GM19025 (cell line): ENCODE results near the gene RIN1.
A peak's percentile ranks its signal among the peaks of the same experiment; 100 is the strongest.
"Not testable (repeated sequence)": the region's sequence is repeated elsewhere in the genome, so short reads cannot be mapped to it uniquely, and the experiment has no call there.

ENCODE experiments used
- ATAC-seq: cut with Tn5 transposase; IDR thresholded peaks from one replicate; pipeline ENCODE4 v1.9.1; 2021; ENCODE audit warnings: mild to moderate bottlenecking, low read depth, moderate library complexity; ENCODE audit not compliant: unreplicated experiment

The RIN1 gene, protein sequence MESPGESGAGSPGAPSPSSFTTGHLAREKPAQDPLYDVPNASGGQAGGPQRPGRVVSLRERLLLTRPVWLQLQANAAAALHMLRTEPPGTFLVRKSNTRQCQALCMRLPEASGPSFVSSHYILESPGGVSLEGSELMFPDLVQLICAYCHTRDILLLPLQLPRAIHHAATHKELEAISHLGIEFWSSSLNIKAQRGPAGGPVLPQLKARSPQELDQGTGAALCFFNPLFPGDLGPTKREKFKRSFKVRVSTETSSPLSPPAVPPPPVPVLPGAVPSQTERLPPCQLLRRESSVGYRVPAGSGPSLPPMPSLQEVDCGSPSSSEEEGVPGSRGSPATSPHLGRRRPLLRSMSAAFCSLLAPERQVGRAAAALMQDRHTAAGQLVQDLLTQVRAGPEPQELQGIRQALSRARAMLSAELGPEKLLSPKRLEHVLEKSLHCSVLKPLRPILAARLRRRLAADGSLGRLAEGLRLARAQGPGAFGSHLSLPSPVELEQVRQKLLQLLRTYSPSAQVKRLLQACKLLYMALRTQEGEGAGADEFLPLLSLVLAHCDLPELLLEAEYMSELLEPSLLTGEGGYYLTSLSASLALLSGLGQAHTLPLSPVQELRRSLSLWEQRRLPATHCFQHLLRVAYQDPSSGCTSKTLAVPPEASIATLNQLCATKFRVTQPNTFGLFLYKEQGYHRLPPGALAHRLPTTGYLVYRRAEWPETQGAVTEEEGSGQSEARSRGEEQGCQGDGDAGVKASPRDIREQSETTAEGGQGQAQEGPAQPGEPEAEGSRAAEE

DNA sequence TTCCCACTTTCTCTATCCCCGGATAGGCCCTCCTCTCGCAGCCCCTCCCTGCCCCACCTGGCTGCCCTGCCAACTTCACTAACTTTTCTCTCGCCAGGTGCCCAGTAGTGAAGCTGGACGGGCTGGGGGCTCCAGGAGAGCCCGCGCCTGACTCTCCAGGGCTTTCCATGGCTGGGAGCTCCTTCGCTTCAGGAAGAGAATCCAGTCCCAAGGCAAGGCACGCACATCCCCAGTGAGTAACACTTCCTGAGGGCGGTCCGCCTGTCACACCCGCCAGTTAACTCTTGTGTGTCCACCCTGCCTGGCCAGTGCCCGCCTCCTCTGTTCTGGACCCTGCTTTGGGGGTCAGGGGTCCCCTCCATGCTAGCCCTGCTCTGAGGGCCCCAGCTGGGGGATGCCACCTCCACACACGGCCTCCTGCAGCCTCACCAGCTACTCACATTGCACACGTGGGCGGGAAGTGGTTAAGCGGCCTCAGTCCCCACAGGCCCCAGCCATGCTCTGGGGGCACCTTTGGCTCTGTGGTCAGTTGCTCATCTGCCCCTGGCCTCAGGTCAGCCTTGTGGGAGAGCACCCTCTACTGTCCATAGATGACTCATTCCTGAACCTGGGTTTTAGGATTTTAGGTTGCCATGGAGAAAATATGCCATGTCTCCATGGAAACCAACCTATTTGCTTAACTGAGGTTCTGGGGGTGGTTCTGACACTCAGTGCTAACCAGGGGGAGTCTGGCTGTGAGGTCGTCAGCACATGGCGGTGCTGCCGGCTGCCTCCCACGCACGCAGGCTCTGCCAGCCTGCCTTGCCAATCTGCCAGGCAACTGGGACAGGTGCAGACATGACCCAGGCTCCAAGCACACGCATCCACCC is at the start of gene RIN1:
Gene RIN1, minus strand, starts transcription at position 201 of the 869 bp plus-strand sequence. Its CDS starts 32 bp downstream, at position 169.
- peak; percentile 84 for ATAC-seq

DNA sequence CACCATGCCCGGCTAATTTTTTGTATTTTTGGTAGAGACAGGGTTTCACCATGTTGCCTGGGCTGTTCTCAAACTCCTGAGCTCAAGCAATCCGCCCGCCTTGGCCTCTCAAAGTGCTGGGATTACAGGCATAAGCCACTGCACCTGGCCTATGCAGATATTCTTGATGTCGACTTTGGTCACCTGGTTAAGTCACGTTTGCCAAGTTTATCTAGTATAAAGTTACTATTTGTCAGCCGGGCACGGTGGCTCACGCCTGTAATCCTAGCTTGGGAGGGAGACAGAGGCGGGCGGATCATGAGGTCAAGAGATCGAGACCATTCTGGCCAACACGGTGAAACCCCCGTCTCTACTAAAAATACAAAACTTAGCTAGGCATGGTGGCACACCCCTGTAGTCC is 48.1 kb upstream of the RIN1 start:
- not testable (repeated sequence) for ATAC-seq

DNA sequence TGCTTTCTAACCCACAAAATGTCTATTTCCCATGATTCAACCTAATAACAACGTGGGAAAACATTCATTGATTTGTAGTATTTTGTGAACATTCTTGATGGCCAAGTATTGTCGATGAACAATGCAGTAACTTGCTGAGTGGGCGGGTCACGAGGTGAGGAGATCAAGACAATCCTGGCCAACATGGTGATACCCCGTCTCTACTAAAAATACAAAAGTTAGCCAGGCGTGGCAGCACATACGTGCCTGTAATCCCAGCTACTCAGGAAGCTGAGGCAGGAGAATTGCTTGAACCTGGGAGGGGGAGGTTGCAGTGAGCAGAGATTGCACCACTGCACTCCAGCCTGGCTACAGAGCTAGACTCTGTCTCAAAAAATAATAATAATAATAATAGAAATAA is 44.0 kb upstream of the RIN1 start:
- ATAC-seq: not testable (repeated sequence)

DNA sequence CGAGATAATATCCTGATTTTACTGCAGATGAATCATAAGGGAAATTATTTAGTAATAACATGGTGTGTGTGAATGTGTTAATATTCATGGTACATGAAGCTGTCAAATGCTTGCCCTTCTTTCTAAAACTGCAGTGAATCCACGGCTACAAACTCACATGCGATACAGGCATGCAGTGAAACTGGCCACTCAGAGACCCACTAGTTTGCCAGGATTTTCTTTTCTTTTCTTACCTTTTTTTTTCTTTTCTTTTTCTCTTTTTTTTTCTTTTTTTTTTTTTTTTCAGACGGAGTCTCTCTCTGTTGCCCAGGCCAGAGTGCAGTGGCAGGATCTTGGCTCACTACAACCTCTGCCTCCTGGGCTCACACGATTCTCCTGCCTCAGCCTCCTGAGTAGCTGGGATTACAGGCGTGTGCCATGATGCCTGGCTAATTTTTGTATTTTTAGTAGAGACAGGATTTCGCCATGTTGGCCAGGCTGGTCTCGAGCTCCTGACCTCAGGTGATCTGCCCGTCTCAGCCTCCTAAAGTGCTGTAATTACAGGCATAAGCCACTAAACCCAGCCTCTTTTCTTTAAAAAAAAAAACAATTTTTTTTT is 37.6 kb upstream of the RIN1 start:
- not testable (repeated sequence) for ATAC-seq

DNA sequence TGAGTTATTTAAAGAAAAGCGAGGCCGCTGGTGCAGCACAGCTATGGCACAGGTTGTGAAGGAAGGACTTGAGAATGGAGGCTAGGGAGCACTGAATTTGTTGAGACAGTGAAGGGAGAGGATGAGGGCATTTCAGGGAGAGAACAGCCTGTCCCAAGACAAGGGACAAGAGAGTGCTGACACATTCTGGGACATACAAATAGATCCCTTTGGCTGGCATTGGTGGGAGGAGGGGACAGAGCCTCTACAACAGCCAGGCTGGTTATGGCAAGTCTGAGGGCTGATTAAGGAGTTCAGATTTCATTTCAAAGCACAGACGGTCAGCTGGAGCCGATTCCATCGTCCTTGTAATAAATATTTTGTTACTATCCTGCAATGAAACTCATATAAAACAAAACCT is 37.0 kb upstream of the RIN1 start:
- ATAC-seq: no peak

DNA sequence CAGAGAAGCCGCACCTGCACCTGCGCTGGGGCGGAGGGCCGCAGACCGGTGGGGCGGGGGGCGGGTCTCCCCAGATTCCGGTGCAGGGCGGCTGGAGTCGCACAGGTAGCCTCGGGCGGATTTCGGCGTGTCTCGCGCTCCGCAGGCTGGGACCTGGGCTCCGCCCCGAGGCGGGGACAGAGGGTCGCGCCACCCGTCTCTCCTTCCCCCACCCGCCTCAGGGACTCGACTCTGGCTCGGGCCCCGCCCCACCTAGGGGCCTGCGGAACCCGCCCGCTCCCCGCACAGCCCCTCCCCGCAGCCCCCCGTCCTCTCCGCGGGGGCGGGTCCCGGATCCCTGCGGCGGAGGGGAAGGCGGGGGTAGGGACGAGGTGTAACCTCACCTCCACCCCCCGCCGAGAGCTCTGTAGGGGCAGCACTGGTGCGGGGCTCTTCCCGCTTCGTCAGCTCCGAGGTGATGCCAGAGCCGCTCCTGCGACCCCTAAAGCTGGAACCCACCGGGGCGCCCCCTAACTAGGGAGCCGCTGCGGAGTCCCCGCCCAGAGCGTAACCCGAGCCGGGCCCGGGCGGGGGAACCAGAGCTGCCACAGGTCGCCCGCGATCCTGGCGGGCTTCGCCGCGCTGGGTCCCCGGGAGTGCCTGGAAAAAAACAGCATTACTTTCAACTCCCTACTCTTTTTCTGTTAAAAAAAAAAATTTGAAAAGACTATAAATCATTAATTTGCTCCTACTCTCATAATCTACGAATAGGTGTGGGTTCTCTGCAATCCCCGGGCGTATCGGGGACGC is 35.6 kb upstream of the RIN1 start, which contains the start of gene SLC29A2:
Gene SLC29A2, minus strand, starts transcription at position 134 of the 789 bp plus-strand sequence. CDS start 169 bp downstream, outside the sequence.
- peak; percentile 41 for ATAC-seq

DNA sequence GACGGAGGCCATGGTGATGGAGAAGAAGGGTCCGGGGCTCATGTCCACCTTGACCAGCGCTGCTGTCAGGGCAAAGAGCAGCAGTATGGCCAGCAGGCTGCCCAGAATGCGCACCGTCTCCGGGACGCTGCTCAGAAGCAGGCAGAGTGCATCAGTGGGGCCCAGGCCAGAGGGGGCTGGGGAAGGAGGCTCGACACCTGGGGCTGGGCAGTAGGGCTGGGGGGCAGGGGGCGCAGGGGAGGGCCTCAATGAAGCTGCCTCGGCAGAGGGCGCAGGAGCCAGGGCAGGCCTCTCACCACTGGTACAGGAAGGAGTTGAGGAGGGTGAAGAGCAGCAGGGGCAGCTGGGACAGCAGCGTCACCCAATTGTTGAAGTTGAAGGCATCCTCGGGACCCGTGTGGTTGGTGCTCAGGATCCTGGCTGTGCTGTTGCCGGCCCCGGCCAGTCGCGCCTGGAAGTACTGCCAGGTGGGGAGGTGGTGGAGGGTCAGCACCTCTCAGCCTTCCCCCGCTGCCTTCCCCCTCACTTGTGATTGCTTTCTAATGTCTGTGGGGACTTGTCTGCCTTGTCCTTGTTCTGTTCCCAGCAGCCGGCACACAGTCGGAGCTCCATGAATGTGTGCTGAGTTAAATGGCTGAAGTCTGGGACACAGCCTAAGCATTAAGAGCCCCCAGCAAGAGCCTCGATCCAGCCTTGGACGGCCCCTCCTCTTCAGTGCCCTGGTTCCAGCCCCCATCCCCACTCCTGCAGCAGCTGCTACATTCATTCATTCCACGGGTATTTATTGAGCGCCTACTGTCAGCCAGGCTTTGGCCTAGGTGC is 33.0 kb upstream of the RIN1 start:
- no peak for ATAC-seq

DNA sequence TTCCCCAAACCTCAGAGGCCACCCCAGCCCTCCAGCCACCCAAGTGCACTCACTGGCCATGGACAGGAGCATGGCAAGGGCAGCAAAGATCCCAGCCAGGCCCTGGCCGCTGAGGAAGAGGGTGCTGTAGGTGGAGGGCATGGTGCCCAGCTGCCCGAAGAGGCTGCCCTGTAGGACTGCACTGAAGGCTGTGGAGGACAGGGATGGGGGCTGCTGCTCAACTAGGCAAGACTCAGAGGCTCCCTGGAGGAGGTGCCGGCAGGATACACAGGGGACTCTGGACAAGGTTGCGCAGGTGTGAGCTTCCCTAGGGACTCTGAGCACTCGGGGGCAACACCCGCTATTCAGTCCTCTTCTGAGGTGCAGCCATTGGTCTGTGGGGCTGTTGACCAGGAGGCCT is 32.2 kb upstream of the RIN1 start:
- no peak for ATAC-seq

DNA sequence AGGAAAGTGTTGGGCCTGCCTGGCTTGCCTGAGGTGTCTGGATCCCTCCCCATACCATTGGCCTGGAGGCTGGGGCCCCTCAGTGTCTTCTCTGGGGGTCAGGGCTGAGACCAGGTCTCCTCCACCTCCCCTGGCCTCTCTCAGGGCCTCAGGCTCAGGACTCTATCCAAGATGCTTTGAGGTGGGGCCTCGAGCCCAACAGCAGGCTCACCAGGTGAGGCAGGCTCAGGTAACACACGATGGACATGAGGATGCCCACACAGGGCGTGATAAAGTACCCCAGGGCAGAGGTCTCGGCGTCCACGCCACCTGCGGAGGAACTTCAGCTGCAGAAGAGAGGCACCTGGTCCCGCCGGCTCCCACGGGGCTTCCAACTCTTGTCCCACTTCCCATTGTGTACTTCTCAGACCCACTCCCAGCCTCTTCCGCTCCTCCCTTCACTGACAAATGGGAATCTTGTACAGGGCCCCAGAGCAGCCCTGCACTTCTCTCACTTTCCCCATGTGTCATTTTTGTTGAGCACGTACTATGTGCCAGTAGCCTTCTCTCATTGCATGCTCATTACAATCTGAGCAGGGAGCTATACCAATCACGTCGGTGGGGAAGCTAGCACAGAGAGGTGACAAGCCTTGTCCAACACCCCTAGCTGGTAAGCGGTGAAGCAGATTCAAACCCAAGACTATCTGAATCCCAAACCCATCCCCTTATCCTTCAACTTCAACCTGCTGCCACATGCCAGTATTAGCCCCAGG is 31.5 kb upstream of the RIN1 start:
- no peak for ATAC-seq

DNA sequence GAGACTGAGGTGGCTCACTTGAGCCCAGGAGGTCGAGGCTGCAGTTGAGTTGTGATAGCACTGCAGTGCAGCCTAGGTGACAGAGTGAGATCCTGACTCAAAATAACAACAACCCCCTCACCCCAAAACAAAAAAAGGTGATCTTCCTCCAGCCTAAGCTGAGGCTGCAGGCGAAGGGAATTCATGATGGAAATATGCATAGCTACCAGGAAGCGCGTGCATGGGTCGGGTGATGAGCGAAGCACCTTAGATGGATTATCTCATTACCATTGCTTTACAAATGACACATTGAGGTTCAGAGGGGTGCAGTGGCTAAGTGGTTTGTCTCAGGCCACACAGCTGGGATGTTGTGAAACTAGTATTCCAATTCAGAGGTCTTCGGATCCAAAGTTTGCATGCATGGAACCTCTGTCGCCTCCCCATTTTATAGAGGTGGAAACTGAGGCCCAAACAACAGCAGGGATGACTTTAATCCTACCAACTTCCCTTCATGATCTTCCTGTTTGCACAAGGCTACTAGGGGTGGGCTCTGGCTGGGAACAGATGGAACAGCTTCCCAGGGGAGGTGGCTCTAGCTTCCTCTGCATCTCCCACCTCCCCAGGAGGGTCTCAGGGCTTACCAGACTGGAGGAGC is 30.7 kb upstream of the RIN1 start:
- no peak for ATAC-seq

DNA sequence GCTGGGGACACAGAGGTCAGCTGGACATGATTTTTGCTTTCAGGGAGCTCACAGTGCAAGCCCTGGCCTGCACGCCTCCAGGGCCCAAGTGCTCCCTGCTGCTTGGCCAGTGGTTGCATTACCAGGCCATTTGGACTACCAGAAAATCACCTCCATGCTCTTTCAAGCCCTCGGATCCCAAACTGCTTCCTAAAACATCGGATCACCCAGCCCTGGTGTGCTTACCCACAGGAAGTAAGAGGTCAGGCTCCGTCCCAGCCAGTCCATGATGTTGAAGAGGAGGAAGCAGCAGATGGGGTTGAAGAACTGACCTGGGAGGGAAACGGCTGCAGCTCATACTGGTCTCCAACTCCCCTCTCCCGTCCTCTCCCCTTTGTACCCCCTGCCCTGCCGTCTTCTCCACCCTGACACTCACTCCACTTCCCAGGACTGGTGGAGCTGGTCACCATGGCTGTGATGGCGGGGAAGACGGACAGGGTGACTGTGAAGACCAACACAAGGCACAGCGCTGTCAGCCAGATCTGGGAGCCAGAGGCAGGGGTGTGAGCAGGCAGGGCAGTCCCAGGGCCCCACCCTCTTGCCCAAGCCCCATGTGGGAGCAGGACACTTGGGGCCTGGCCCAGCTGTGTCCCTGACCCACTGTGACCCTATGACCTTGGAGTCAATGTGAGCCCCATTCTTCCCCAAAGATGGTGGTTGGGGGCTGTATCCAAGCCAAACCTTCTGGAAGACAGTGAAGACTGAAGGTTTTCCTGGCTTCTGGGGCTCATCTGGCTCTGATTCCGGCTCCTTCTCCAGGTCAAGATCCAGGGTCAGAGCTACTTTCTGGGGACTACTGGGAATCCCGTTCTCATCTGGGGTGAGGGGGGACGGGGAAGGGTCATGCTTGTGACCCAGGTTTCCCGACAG is 29.7 kb upstream of the RIN1 start:
- no peak for ATAC-seq

DNA sequence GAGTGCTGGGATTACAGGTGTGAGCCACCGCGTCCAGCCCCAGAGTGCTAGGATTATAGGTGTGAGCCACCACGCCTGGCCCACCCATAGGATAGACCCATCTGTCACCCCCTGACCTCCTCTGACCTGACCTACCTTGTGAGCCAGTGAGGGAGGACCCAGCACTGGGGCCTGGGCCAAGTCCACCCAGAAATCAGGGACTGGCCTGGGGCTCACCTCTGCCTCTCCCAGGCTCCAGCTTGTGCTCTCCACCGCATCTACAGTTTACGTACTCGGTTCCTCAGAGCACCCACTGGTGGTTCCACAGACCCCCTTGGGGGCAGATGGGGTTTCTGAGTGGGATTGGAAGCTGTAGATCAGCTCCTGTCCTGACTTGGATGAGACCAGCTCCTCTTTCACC is 28.9 kb upstream of the RIN1 start:
- ATAC-seq: no peak

DNA sequence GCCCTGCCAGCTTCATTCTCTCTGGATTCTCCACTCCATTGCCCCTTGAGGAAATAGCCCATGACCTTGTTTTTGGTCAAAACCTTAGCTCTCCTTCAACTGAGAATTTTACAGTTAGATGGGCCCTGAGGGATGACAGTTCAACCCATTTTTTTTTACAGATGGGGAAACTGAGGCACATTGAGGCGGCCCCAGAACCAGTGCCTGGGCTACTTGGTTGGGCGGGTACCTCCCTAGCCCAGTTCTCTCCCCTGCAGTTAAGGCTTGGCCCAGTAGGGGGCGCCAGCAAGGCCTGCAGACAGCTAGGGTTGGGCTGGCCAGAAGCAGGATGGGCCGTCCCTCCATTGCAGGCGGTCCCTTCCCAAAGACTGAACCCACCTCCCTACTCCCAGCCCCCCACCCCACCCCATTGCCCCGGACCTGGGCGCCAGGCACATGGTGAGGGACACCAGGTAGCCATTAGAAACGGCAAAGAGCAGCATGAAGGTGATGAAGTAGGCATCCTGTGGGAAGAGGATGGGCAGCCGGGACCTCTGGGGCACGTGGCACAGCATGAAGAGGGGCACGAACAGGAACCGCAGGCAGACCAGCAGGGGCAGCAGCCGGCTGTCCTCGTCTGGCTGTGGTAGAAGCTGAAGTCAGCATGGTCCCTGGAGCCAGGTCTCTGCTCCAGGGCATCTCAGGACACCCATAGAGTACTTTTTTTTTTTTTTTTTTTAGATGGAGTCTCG is 27.7 kb upstream of the RIN1 start:
- no peak for ATAC-seq

DNA sequence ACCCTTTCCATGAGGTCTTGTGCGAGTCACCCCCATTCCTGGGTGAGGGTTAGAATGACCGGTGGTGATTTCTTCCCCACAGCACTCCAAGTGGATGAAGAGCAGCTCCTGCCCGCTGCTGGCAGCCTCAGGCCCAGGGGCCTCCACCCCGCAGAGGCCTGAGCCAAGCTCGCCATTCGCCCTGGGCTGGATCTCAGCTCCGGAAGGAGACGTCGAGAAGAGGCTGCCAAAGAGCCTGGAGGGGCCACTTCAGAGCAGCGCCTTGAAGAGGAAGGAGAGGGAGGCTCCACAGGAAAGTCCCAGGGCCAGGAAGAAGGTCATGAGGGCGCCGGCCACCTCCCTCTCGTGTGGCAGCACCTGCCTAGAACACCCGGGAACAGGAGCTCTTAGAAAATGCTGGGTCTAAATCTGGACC is 27.0 kb upstream of the RIN1 start:
- no peak for ATAC-seq

DNA sequence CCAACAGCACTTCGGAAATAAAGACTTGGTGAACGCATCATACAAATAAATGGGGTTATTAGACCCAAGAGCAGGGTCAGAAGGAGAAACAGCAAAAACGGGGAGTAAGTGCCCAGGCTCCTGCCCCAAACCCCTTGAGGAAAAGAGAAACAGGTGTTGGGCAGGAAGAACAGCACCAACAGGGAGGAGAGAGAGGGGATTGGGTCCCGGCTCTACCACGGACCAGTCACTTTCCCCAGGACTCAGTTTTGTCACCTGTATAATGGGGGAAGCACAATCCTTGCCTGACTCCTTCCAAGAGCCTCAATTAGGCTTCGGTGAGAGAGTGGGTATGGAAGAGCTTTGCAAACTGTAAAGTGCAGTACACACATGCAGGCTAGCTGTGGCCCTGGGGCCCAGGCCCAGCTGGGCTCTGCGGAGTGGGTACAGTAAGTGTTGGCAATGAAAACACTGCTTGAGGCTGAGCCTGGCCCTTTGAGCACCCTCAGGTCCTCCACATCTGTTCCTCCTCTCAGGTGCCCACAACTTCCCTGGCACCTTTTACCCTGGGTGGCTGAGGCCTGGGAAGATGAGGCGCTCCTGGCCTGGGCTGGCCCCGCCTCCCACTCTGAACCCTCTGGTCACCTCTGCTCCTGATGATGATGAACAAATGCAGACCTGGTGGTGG is 26.4 kb upstream of the RIN1 start:
- ATAC-seq: no peak
